HG03025 (cell line): ENCODE measurements around the gene ESD.
"Not testable (repeated sequence)": the region's sequence is repeated elsewhere in the genome, so short reads cannot be mapped to it uniquely, and the experiment has no call there.

Source experiments
- ATAC-seq: cut with Tn5 transposase; IDR thresholded peaks from one replicate; pipeline ENCODE4 v1.9.1; 2021; ENCODE audit warnings: mild to moderate bottlenecking, moderate library complexity; ENCODE audit not compliant: unreplicated experiment, low FRiP score

Gene ESD

GRCh38 chr13:46796129-46796514 is 839 bp downstream of the ESD start:
- no peak for ATAC-seq

DNA sequence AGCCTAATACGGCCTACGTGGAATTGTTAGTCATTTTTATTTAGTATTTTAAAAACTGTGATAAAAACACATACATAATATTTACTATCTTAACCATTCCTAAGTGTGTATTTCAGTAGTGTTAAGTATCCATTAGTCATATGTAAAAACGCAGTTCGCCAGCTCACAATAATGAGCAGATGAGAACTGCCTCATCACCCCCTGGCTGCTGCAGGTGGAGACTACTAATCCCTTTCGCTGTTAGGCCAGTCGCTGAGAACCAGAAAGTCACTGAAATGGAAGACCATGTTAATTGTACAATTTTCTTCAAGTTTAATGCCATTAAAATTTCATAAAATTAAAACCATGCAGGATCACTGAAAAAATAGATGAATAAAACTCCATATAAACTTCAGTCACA is 1.6 kb downstream of the ESD start:
- ATAC-seq = no peak

- ATAC-seq = no peak
Observed at GRCh38 chr13:46783504-46783903, 13.5 kb downstream of the ESD start.

DNA sequence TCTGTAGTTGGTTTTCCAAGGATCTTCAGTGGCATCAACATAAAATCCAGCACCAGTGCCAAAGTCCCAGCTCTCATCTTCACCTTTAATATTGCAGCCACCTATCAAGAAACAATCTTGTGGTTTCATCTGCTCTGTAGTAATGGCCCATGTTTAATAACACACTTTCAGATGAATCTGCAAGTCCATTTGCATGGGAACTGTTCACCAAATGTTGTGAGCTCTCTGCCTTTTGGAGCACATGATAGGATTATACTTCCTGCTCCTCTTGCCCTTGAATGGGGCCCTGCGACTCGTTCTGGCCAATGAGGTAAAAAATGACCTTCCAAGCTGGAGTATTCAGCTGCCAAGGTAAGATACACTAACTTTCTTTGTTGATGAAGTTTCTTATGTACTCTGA is 14.3 kb downstream of the ESD start:
- ATAC-seq = no peak

GRCh38 chr13:46782066-46782465 is 14.9 kb downstream of the ESD start:
- ATAC-seq = no peak

GRCh38 chr13:46778890-46779289 is 18.1 kb downstream of the ESD start:
- ATAC-seq = no peak

DNA sequence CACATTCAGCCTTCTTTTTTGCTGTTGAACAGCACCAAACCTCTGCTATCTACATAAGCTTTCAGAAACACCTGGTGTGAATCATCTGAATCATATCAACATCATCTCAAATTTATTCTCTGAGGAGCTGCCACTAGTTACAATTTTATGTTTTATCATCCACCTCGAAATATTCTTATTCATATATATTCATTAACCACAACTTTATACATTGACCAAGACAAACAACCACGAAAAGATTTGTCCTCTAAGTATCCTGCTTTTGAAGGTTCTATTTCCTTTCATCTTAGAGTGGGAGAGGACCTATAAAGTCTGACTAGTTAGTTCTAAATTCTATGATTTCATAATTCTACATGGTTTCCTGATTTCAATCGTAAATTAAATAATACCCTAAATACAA is 18.9 kb downstream of the ESD start:
- ATAC-seq = no peak

DNA sequence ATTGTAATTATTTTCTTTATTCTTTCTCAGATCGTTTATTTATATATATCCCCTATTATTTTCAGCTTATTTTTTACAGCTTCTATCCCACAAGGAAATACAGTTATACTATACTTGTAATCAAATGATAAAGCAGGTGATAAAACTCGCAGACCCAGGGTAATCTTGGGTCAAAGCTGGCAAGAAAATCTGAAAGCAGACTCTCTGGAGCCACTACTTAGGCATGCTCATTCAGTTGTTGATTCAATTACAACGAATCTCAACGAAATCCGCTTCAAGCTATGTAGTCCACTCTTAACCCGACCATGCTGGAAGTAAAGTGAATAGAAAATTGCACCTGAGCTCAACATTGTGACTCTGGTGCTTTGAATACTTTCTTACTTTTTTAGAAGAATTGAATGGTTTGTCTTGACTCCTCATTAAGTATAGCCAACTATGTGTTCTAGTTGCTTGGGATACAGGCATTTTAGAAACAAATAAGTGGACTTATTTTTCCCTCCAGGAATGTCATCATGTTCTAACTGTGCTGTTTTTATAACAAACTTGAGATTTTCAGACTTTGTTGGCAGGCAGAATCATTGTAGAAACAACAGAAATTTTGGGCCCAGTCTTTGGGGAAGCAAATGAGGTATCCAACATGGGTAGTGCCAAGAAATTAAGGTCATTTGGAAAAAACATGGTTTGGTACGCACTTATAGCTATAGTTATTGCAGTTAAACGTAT is 21.4 kb downstream of the ESD start:
- ATAC-seq = no peak

GRCh38 chr13:46773541-46773940 is 23.4 kb downstream of the ESD start:
- ATAC-seq = no peak

GRCh38 chr13:46771693-46772092 is 25.3 kb downstream of the ESD start:
- no peak for ATAC-seq

- ATAC-seq = not testable (repeated sequence)
Observed at GRCh38 chr13:46769925-46770324, 27.0 kb downstream of the ESD start.

GRCh38 chr13:46761866-46762265 is 35.1 kb downstream of the ESD start:
- no peak for ATAC-seq

- no peak for ATAC-seq
Observed at GRCh38 chr13:46761174-46761573, 35.8 kb downstream of the ESD start.

- no peak for ATAC-seq
Observed at GRCh38 chr13:46759846-46760245, 37.1 kb downstream of the ESD start.

DNA sequence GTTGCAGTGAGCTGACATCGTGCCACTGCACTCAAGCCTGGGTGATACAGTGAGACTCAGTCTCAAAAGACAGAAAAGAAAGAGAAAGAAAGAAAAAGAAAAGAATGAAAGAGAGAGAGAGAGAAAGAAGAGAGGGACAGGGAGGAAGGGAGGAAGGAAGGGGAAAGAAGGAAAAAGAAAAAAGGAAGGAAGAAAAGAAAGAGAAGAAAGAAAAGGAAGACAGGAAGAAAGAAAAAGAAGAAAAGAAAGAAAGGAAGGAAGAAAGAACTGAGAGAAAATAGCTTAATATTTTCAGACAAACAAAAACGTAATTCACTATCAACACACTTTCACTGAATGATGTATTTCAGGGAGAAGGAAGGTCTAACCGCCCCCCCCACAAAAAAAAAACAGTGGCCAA is 39.3 kb downstream of the ESD start:
- ATAC-seq = no peak

DNA sequence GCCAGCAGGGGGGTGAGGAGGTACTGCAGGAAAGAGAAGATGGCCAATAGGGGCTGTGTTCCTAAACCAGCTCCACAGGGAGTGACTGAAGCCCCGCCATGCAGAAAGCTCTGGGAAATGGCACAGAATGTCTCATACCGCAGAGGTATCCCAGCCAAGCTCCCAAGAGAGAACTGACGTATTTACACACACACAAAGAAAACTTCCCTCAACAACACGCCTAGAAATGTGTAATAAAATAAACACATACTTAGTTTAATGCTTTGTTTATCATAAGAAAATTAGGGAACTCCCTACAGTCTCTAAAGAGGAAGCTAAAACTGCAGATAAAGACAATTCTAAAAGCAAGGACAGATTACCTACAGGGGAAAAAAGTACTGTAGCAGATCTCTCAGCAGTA is 40.0 kb downstream of the ESD start:
- no peak for ATAC-seq

GRCh38 chr13:46755508-46755907 is 41.5 kb downstream of the ESD start:
- ATAC-seq = not testable (repeated sequence)

DNA sequence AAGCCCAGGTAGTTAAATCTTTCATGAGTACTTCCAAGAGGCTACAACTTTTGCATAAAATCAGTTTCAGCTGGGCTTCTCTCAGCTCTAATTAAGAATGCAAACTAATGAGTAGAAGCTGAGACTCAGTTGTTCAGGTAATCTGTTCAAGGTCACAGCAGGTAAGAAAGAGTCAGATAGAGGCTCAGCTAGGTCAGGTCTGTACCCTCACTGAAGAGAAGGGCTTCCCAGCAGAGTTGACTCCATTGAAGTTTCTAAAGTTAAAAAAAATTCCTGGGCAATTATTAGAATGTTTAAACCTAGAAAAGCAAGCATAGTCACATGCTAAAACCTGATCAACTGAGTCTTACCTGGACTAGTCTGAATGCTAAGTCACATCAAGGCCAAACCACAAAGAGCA is 42.1 kb downstream of the ESD start:
- ATAC-seq = no peak

DNA sequence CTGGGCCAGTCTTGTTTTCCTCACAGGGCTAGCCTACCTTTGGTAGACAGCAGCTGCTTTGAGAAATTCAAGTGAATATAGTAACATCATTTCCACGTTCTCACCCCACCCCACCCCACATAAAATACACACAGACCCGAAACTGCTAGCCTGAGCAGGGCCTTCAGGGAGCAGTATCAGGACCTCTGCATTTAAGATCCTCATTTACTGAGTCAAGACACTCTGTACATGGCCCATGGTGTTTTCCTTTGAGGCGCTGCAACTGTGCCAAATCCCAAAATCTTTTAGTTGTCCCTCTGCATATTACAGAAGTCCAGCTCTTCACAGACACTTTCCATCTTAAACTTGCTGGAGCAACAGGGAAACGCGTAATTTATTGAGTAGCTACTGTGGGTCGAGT is 43.0 kb downstream of the ESD start:
- no peak for ATAC-seq

- ATAC-seq = no peak
Observed at GRCh38 chr13:46753137-46753536, 43.8 kb downstream of the ESD start.

- ATAC-seq = peak; percentile 60
Observed at GRCh38 chr13:46751811-46752635, 44.9 kb downstream of the ESD start.

- ATAC-seq = no peak
Observed at GRCh38 chr13:46749951-46750350, 47.0 kb downstream of the ESD start.
